Measurements from ENCODE around the gene JAK3.
"Not testable (repeated sequence)": the region's sequence is repeated elsewhere in the genome, so short reads cannot be mapped to it uniquely, and the experiment has no call there.

The JAK3 gene

DNA sequence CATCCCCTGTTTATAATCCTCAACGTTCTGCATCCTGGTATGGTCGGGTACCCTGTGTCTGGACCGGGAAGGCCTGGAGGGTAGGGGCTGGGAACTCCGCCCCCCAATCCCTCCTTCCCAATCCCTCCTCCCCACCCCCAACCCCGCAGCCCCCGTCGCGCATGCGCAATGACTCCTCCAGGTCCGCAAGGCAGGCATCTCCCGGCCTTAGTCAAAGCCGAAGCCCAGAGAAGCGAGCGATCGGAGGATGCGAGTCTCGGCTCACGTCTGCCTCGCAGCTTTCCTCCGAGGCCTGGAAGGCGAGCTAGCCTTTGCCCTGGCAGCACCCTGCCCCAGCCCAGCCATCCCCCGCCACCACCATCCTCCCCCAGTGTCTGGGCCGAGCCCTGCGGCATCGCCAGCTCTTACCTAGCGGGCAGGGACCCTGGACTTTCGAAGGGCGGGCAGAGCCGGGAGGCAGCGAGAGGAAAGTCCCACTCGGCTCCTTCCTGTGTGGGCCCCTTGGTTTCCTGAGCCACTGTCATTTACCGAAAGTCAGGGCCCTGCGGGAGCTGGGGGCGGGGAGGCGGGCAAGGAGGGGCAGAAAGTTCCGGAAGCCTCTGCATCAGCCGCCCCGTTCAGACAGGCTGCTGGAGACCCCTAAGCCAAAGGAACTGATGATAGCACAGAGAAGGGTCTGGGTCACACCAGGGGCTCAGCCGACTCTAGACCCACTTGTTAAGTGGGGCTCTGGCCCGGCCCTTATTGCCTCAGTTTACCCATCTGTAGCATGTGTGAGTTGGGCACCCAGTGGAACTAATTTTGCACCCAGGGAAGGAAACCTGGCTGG, at the start of gene JAK3:
TSS of gene JAK3 (minus strand) at position 445 of the 829 bp plus-strand sequence. CDS start 3,565 bp downstream, outside the sequence.
- DNase-seq: no peak

DNA sequence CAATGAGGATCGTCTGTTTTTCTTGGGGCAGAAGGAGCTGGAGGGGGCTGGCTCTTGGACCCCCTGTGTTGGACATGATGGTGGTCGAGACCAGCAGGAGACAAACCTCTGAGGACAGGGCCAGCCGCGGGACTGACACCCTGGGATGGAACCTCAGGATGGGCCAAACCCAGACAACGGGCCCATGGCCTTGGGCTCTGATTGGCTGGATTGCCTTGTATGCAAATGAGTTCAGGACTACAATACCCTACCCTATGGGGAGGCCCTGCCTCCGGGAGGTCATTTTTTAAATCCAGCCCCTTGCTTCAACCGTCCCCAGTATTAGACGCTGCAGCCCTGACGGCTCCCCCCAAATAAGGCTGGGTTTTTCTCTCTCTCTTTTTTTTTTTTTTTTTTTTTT, 46.0 kb upstream of the JAK3 start:
- DNase-seq: no peak

DNA sequence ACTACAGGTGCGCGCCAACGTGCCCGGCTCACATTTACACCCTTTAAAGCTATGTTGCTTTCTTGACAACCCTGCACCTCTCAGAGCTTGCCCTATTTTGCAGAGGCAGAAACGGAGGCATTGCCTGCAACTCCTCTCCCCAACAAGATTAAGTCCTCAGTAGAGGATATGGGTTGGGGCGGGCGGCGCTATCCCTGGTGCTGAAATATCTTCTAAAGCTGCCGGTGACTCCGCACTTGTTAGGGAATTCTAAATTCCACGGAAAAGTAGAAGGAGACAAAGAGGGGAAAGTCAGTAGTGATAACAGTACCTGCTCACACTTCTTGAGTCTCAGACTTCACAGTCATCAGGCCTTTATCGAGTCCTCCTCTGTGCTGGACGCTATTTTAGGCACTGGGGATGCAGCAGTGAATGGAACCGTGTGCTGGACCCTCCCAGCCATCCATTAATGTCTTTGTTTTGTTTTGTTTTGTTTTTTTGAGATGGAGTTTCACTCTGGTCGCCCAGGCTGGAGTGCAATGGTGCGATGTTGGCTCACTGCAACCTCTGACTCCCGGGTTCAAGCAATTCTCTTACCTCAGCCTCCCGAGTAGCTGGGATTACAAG, 41.9 kb upstream of the JAK3 start:
- no peak for DNase-seq

DNA sequence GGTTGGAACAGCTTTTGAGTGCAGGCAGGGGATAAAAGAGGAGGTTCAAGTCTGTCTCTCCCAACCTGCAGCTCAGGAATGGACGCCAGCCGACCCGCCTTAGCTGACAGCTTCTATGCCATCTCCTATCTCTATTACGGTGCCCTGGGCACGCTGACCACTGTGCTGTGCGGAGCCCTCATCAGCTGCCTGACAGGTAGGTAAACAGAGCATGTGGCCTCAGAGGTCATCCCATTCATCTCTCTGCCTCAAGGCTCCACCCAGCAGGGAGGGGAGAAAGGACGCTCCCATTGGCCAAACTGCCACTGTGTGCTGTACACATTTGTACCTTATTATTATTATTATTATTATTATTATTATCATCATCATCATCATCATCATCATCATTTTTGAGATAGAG, 40.5 kb upstream of the JAK3 start:
- DNase-seq: no peak

DNA sequence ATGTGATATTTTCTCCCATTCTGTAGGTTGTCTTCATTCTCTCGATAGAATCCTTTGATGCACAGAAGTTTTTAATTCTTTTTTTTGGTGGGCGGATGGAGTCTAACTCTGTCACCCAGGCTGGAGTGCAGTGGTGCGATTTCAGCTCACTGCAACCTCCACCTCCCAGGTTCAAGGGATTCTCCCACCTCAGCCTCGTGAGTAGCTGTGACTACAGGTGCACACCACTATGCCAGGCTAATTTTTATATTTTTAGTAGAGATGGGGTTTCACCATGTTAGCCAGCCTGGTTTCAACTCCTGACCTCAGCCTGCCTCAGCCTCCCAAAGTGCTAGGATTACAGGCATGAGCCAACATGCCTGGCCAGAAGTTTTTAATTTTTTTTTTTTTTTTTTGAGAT, 39.4 kb upstream of the JAK3 start:
- not testable (repeated sequence) for DNase-seq

DNA sequence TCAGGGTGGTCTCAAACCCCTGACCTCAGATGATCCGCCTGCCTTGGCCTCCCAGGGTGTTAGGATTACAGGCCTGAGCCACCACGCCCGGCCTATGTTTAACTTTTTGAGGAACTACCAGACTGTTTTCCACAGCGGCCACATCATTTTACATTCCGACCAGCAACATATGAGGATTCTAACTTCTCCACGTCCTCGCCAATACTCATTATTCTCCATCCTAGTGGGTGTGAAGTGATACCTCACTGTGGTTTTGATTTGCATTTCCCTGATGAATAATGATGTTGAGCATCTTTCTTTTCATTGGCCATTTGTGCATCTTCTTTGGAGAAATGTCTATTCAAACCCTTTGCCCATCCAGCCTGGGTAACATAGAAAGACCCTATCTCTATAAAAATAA, 38.7 kb upstream of the JAK3 start:
- no peak for DNase-seq

DNA sequence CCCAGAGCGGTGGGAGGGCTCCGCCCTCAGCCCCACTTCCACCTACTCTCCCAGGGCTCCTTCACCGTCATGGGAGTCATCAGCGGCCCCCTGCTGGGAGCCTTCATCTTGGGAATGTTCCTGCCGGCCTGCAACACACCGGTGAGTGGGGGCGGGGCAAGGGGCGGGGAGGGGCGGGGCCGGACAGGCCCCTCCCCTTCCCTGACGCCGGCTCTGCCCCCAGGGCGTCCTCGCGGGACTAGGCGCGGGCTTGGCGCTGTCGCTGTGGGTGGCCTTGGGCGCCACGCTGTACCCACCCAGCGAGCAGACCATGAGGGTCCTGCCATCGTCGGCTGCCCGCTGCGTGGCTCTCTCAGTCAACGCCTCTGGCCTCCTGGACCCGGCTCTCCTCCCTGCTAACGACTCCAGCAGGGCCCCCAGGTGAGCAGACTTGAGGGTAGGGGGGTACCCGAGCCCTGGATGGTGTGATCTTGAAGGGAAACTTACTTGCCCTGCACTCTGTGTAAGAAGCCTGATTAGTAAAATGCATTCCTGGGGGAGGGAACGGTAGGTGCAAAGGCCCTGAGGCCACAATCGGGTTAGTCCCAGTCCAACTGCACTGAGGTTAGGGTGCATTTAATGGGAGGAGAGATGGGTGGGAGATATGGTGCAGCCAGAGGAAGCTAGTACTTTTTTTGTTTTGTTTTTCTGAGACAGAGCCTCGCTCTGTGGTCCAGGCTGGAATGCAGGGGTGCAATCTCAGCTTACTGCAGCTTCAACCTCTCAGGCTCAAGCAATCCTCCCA, 36.0 kb upstream of the JAK3 start:
- DNase-seq: no peak

DNA sequence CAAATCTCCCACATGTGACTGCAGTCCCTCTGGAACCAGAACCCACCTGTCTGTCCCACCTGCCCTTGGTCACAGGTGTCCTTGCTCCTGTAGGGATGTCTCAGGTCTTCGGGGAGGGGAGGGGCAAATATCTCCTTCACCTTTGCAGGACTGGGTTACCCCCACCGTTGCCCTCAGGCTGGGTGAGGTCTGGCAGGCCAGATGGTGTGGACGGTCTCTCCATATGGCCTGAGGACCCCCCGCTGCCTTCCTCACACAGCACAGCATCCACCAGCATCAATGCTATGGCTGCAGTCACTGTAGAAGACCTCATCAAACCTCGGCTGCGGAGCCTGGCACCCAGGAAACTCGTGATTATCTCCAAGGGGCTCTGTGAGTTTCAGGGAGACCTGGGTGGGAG, 33.9 kb upstream of the JAK3 start:
- DNase-seq: no peak

DNA sequence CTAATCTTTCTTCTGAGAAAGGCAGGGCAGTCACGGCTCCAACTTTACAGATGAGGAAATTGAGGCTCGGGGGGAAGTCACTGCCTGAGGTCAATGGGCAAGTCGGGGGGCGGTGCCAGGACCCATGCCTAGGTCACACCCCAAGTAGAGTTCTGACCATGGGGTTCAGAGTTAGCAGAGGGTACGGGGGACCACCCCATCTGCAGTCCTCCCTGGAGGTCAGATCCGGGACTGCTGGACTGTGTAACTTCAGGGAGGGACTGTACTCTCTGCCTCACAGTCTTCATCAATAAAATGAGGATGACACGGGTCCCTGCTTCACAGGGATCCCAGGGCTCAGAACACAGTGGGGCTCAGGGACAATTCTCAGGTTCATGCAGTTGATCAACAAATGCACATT, 31.7 kb upstream of the JAK3 start:
- no peak for DNase-seq

DNA sequence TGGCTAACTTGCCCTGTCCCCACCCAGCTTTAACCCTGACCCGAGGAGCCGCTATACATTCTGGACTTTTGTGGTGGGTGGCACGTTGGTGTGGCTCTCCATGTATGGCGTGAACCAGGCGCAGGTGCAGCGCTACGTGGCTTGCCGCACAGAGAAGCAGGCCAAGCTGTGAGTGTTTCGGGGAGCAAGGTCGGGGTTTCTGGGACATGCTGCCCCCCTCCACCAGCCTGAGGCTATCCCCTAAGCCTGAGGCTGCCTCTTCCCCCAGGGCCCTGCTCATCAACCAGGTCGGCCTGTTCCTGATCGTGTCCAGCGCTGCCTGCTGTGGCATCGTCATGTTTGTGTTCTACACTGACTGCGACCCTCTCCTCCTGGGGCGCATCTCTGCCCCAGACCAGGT, 29.9 kb upstream of the JAK3 start:
- DNase-seq: no peak

DNA sequence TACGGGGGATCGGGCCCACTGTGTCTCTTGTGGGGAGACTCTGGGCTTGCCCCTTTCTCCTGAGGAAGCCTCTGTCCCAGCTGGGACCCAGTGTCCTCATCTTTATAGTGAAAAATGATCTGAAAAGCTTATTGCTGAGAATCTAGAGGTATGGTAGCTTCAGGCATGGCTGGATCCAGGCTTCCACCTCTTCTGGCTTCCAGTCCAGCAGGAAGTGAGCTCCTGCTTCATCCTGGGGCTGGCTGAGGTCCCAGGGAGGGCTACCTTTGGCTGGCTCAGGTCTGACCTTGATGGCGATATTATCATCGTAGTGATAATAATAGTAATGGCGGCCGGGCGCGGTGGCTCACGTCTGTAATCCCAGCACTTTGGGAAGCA, 27.0 kb upstream of the JAK3 start:
- DNase-seq: no peak

DNA sequence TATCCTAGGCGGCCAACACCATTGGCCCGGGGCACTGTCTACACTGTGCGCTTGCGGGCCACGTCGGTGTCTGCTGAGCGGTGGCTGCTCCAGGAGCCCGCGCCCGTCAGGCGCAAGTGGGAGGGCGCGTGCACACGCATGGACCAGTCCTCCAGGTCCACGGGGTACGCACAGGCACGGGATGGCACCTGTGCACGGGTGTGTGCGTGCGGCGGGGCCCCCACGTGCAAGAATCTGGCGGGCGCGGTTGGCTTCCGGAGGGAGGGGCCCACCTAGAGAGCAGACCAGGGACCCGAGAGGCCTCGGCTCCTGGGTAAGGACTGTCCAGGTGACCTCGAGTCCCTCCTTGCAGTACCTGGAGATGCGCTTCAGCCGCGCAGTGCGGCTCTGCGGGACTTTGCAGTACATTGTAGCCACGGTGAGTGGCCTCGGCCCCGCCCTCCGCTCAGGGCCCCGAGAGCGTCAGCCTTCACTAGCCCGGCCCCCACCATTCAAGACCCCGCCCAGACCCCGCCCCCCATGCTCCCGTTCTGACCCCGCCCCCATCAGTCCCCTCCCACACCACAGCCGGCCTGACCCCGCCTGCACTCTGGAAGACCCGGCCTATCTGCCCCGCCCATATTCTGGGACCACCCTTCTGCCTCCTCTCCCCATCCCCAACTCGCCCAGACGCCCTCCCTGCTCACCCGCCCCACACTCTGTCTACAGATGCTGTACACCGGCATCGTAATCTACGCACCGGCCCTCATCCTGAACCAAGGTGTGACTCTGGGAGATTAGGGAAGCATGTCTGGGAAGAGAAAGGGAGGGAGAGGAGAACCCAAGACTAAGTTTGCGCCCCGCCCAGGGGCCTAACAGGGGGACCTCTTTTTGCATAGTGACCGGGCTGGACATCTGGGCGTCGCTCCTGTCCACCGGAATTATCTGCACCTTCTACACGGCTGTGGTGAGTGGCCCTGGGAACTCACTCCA, 26.3 kb upstream of the JAK3 start:
- no peak for DNase-seq

DNA sequence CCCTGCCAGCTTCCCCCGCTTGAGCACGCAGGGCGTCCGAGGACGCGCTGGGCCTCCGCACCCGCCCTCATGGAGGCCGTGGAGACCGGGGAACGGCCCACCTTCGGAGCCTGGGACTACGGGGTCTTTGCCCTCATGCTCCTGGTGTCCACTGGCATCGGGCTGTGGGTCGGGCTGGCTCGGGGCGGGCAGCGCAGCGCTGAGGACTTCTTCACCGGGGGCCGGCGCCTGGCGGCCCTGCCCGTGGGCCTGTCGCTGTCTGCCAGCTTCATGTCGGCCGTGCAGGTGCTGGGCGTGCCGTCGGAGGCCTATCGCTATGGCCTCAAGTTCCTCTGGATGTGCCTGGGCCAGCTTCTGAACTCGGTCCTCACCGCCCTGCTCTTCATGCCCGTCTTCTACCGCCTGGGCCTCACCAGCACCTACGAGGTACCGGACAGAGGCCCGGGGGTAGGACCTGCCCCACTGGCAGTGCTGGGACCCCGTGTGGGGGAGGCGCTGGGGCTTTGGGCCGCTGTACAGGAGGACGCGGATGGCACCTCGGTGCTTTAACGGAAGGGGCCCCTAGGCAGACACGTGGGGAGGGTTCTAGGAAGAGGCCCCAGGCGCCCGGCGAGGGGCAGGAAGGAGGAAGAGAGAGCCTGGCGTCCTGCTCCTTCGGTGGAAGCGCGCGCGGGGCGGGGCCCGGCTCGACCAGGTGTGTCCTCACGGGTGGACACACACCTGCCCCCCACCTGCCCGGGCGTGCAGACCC, 24.6 kb upstream of the JAK3 start:
- DNase-seq: no peak

DNA sequence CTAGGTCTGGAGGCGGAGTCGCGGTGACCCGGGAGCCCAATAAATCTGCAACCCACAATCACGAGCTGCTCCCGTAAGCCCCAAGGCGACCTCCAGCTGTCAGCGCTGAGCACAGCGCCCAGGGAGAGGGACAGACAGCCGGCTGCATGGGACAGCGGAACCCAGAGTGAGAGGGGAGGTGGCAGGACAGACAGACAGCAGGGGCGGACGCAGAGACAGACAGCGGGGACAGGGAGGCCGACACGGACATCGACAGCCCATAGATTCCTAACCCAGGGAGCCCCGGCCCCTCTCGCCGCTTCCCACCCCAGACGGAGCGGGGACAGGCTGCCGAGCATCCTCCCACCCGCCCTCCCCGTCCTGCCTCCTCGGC, 24.1 kb upstream of the JAK3 start, which contains the start of gene SLC5A5:
TSS of gene SLC5A5 (plus strand) at position 68 of the 373 bp plus-strand sequence. CDS start 375 bp downstream, outside the sequence.
- no peak for DNase-seq

DNA sequence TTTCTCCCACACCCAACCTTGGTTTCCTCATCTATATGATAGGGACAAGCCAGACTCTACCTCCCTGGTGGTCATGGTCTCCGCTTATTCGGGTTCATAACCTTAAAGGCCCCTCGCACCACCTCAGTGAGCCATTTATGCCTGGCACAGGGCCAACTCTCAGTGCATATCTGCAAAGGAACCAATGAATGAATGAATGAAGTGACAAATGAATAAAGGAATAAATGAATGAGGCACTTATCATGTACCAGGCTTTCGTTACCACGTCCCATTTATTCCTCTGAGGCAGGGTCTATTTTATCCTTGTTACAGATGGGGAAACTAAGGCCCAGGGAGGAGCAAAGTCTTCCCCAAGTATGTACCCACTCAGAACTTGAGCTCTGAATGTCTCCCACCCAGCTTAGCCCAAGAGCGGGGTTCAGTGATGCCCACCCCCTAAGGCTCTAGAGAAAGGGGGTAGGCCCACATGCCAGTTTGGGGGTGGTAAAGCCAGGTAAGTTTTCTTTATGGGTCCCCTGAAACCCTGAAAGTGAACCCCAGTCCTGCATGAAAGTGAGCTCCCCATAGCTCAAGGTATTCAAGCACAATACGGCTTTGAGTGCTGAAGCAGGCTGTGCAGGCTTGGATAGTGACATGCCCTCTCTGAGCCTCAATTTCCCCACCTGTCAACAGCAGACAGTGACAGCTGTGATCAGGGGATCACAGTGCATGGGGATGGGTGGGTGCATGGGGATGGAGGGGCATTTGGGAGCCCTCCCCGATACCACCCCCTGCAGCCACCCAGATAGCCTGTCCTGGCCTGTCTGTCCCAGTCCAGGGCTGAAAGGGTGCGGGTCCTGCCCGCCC, 23.5 kb upstream of the JAK3 start:
- DNase-seq: no peak

DNA sequence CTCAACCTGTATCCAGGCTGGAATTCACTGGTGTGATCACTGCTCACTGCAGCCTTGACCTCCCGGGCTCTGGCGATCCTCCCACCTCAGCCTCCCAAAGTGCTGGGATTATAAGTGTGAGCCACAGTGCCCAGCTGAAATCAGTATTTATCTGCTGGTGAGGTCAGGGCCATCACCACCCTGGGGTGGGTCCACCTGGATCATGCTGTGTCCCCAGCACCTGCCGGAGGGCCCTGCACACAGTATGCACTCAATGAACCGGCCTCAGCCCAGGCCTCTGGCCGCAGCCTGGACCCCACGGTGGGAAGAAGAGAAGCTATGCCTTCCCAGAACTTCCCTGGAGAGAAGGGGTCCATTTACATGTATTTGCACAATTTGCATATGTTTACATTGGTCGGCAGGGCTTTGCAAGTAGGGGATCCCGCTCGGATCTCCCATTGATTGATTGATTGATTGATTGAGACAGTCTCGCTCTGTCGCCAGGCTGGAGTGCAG, 21.4 kb upstream of the JAK3 start:
- DNase-seq: no peak

DNA sequence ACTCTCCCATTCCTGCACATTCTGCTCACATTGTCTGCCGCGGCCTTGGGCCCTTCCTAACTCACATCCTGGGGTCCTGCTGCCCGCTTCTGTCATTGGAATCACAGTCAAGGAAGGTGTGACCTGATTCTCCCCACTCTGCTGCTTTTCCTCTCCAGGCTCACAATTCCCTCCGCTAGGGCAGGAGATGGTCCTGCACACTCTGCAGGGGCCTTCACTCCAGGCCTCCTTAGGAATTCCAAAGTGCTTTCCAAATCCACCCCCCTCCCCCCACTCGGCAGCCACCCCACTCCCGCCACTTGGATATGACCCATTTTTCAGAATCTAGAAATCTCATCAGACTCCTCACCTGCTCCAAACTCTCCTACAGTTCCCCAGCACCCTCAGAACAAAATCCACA, 20.9 kb upstream of the JAK3 start:
- DNase-seq: no peak

DNA sequence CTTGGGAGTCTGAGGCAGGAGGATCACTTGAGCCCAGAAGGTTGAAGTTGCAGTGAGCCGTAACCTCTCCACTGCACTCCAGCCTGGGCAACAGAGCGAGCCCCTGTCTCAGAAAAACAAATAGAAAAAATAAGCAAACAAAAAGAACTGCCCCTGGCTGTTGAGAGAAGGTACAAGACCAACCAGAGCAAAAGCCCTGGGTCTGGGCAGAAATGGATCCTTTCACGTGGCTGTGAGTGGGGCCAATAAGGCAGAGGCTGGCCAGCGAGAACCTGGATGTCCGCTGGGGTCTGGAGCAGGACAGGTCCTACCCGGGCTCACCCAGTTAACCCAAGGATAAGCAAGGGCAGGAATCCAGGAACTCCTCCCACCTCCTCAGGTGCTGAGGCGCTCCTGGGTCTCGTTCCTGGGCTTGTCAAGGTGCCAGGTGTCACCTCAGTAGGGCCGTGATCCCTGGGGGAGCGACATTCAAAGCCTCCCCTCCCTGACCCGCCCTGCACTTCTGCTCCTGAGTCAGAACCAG, 19.2 kb upstream of the JAK3 start:
- DNase-seq: no peak

DNA sequence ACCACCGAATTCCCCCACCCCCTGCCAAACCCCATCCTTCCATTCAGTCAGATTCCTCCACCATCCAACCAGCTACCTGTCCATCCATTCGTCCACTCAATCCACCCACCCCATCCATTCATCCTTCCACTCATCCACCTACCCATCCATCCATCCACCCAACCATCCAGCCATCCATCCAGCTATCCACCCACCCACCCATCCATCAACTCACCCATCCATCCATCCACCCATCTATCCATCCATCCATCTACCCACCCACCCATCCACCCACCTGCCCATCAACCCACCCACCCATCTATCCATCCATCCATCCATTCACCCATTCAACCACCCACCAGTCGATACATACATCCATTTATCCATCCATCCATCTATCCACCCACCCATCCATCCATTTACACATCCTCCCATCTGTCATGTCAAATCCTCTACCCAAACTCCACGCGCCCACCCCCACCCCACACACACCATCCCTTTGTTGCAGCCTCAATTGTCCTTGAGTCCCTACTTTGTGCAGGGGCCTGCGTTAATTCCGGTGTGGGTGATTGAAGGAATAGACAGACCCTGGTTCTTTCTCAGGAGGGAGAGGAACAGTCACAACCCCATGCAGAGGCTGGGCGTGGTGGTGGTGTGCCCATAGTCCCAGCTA, 18.7 kb upstream of the JAK3 start:
- DNase-seq: no peak
